ENCODE results near the gene CASQ2.

CASQ2 gene

GRCh38 chr1:115726570-115726969 is 41.9 kb downstream of the CASQ2 start:
- no peak for DNase-seq

DNA sequence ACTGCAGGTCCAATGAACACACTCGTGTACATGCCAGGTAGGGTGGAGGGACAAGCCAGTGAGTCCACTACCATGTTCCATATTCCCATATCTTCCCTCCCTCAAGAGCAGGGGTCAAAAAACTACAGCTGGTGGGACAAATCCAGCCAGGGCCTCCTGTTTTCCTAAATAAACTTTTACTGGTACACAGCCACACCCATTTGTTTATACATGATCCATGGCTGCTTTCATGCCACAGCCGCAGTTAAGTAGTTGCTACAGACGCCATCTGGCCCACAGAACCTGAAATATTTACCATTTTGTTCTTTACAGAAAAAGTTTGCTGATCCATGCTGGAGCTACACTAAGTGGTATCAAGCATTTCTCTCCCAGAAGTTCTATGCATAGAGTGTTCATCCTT is 42.4 kb downstream of the CASQ2 start:
- no peak for DNase-seq

- DNase-seq, result no peak
These were observed 42.9 kb downstream of the CASQ2 start for GRCh38 chr1:115725600-115725999.

DNA sequence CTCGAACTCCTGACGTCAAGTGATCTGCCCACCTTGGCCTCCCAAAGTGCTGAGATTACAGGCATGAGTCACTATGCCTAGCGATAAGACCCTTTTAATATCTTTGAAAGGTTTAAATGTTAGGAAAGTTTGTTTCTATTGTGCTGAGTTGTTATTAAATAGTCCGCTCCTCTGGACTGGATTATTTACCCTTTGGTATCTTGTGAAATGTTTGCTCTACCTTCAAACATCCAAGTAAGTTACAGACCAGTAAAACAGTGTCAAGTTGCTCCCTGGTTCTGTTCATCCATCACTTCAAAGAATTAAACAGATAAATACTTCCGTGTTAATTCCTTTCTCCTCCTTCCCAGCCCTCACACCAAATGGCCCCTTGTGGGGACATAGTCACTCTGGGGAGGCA is 44.8 kb downstream of the CASQ2 start:
- DNase-seq, result no peak

DNA sequence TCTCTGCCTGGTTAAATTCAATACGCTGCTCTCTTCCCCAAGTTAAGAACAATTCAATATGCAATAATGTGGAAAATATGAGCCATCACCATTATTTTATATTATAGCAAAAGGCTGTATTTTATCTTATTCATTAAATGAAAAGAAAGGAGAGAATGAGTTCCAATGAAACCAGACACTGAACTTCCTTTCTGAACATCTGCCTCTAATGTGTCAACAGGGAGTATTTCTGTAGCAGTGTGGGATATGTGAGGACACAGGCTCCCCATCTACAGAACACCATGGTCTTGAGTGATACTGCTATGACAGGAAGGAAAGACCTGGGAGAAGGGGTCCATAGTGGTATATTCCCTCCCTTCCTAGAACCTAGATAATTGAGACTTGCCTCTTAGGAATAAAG is 46.3 kb downstream of the CASQ2 start:
- no peak for DNase-seq

GRCh38 chr1:115719285-115719684 is 49.2 kb downstream of the CASQ2 start:
- no peak for DNase-seq

DNA sequence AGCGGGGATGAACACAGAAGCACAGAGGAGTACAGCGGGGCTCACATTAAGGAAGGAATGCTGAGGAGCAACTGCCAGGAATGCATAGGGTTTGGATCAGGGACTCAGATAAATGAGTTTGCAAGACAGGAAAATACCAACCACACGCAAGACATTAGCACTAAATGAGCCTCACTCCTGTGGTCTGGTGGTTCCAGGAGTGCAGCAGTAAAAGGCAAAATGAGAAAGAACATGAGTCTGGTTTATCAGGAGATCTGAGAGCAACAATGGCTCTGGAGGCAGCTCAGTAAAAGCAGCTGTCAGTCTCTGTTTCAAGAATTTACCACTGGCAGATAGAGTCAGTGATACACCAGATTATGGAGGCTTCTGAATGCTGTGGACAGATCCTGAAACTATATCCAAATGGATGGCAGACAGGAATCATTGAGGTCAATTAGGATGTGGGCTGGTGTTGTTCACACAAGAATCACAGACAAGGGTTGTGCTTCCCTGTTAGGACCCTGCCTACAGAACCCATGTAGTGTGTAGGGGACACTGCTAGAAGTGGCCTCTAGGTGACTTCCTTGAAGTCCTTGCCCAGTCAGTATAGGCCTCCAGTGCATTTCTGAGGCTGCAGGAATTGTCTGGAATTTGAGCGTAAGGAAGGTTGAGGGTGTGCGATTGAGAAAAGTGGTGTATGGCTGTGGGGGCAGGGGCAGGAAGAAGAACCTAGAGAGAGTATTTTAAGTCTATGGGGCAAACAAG is 50.3 kb downstream of the CASQ2 start:
- no peak for DNase-seq

GRCh38 chr1:115717541-115717940 is 51.0 kb downstream of the CASQ2 start:
- no peak for DNase-seq

GRCh38 chr1:115714572-115715141 is 53.9 kb downstream of the CASQ2 start:
- DNase-seq, result no peak

DNA sequence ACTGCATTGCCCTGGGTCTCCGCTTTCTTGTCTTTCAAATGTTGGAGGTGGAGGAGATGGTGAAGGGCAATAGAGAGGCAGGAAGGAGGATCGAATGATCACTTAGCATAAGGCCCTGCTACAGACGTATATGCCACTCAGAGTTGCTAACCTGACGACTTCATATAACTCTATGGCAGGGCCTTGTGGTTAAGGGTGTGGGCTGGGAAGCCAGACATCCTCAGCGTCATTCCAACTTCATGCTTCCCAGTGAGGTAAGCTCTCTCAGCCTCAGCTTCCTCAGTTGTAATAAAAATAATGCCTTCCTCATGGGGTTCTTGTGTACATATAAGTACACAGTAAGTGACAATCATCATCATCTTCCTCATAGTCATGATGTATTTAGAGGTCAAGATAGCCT is 54.6 kb downstream of the CASQ2 start:
- no peak for DNase-seq

DNA sequence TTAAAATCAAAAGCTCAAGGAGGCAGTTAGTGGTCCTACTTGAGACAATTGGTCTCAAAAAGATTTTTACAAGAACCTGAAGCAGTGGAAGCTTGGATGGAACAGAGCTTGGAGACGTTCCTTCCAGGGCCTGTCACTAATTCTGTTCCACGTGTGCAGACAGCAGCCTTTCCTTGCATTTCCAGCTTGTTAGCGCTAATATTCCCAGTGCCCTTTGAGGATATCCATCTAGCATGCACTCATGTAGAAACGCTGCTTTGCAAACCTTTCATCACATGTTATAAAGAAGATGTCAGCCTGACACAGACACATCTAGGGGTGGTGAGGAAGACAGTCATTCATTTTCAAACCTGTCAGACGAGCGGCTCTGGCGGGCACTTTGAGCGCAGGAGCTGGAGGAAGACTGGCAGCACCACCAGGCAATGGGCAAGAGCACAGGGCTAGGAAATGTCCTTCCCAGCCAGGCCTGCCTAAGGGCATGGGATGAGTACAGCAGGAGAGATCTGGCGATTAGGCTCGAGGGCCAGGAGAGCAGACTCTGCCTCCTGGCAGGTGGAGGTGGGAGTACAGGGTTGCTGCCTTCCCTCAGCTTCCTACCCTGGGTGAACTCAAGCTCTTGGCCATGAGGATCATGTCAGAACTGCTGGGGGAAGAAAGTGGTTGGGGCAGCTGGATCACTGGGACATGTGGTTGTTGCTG is 55.5 kb downstream of the CASQ2 start:
- no peak for DNase-seq

GRCh38 chr1:115710859-115711624 is 57.5 kb downstream of the CASQ2 start:
- DNase-seq, result no peak

DNA sequence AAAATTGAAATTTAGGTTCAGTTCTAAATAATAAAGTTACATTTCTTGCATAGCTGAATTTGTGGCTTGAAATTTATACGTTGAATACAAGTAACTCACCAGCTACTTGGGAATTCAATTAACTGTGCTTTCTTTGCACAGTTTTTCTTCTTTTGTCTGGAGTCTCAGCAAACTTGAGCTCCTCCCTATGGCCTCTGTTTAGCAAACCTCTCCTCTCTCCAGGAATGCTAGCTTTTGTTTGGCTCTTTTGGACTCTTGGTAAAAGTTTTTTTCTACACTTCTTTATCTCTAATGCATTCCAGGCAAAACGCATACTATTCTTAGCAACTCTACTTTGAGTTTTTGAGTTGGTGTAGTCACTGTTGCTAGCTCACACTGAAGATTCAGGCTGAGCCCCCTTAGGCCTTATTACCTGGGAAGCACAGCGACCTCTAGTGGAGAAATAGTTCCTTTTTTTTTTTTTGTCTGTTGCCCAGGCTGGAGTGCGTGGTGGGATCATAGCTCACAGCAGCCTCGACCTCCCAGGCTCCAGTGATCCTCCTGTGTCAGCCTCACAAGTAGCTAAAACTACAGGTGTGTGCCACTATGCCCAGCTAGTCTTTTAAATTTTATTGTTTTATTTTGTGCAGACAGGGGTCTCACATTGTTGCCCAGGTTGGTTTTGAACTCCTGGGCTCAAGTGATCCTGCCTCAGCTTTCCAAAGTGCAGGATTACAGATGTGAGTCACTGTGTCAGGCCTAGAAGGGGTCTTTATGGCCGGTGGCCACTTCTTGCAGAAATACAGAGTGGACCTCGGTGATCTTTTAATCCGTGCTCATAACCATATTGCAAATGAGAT is 61.7 kb downstream of the CASQ2 start:
- no peak for DNase-seq

DNA sequence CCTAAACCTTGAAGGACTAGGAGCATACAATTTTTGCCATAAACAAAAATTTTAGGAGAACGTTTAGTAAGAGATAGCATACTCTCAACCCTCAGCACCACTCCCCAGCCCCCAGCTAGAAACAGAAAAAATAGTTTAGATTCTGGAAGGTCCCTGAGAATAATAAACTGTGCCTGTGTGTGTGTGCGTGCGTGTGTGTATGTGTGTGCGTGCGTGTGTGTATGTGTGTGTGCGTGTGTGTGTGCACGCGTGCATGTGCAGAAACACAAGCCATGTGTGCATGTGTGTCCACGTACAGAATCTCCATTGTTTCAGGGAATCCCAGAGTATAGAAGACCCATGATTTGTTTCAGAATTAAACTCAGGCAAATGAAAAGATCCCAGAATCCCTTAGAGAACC is 62.6 kb downstream of the CASQ2 start:
- DNase-seq, result no peak

GRCh38 chr1:115705085-115705951 is 63.2 kb downstream of the CASQ2 start:
- DNase-seq, result no peak

DNA sequence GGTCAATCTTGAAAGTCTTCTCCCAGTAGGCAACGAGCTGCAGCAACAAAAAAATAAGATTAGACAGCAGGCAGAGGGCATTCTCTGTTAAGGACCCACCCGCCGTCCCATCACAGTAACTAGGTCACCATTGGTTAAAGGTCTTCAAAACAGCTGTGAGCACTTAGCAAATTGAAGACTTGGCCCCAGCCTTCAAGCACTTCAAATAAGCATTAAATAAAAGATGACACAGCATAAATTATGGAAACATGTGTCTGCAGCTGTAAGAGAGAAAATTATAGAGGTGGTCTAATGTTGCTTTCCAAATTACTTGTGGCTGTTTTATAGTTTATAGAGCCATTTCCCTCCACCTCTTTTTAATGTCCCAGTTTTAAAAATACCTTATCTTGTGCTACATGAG is 65.6 kb downstream of the CASQ2 start:
- no peak for DNase-seq

DNA sequence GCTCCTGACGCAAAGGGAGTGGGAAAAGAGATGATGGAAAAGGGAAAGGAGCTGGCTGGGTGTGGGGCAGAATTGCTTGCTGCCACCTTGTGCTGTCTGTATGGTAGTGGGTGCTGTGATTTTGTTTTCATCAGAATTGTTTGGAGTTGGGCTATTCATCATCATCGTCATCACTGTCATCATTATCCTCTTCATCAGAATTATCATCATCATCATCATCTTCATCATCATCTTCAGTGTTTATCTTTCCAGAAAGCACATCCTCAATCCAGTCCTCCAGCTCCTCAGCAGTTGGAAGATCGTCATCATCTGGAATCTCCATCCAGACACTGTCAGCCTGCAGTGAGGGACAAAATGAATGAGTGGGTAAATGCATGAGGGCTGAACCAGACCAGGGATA is 67.4 kb downstream of the CASQ2 start:
- no peak for DNase-seq

- no peak for DNase-seq
These were observed 70.9 kb downstream of the CASQ2 start for GRCh38 chr1:115697619-115698018.

DNA sequence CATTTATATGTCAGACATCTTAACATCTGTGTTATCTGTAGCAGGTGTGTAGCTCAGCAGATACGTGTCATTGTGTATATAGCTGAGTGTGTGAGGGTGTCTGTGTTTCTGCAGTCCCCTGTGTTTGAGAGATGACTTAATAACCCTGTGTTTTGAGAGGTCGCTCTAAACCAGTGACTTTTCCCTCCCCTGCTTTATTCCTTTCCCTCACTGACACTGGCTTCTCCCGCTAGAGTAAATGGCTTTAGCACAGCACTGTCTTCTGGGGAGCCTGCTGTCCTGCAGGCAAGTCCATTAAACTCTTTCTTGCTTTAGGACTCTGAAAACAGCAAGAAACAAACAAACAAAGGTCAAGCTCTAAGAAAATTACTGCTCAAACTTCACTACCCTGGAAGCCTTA is 73.7 kb downstream of the CASQ2 start:
- no peak for DNase-seq

DNA sequence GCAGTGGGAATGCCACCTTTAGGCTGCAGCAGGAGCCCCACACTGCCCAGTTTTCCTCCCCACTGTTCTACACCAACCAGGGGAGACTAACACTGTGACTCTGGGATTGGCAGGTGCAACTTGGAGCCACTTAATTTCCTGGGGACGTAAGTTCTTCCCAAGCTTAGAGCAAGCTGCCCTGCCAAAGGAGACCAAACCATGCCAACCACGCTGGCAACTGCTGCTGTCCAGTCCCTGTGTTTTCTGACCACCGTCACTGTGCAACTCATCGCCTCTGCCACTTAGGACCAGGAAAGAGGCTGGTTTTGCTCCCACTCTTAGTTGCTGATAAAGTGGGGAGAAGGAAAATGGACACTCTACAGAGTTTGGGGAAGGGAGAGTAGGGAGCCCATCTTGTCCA is 76.3 kb downstream of the CASQ2 start:
- DNase-seq, result no peak

DNA sequence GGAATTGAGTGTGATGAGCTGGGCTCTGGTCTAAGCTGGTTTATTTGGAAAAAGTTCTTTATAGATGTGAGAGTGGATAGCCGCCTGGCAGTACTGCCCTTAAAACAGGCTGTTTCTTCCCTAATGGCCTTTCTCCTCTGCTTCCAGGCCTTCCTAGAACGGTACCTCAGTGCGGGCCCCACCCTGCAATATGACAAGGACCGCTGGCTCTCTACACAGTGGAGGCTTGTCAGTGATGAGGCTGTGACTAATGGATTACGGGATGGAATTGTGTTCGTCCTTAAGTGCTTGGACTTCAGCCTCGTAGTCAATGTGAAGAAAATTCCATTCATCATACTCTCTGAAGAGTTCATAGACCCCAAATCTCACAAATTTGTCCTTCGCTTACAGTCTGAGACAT is 77.5 kb downstream of the CASQ2 start:
- no peak for DNase-seq

GRCh38 chr1:115687744-115688143 is 80.8 kb downstream of the CASQ2 start:
- no peak for DNase-seq
